ENCODE results near the gene EGFL6. TPM values are rescaled to one million over a fixed set of nuclear protein-coding genes. Genes with fewer than 3 reads are reported as not detected.
A peak's percentile ranks its signal among the peaks of the same experiment; 100 is the strongest.

EGFL6 gene
- polyA plus RNA-seq, 3 donors from 2014 or later: not detected

DNA sequence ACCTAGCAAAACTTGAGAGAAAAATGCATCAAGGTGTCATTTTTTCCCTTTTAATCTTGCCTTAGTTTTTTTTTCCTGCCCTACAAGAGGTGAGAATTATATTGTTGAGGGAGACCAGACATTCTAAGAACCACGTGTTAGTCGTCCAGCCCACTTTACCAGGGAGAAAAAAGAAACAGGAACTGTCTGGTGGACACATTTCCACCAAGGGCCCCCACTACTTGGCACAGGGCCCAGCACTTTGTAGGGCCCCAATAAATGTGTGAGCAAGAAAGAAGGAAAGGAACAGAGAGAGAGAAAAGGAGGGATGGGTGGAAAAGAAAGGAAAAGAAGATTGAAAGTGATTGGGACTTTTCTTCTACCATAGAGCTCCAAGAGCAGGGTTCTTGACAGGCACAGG is 3.9 kb upstream of the EGFL6 start:
- Mint-ChIP-seq H3K36me3 (no peaks in the 10 kb centered on the region), H3K4me3 (no peak overlapping the region), H3K9me3 (peaks cover 0 to 1% (median 0%) of the 10 kb centered on the region in 6 donors), H3K27me3 (ENCODE audit: low read depth in 3 of 3) (peaks cover 3 to 15% (median 9%) of the 10 kb centered on the region in 3 donors), H3K27ac (no peak overlapping the region), H3K4me1 (no peaks in the 10 kb centered on the region)
- DNase-seq: no peak

DNA sequence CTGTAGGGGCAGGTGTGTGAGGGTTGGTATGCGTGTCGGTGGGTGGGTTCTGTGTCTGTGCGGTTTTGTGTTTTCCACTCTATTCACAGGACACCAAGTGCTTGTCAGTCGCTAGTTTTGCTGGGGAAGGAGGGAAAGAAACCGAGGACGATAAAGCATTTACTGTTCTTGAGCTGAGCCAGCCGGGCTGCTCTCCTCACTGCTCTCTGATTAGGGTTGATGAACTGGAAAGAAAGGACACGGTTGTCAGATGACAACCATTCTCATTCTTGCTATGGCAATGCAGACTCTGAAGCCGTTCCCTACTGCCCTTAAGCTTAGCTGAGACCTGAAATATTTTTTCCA is 832 bp downstream of the EGFL6 start:
- Mint-ChIP-seq H3K4me1 (no peaks in the 10 kb centered on the region), H3K36me3 (no peaks in the 10 kb centered on the region), H3K4me3 (peak overlapping the region in 2 of 5 donors; percentile 20 to 44), H3K27me3 (ENCODE audit: low read depth in 3 of 3) (peaks cover 3 to 26% (median 12%) of the 10 kb centered on the region in 3 donors), H3K9me3 (peaks cover 0 to 1% (median 0%) of the 10 kb centered on the region in 6 donors), H3K27ac (no peak overlapping the region)
- DNase-seq: no peak

DNA sequence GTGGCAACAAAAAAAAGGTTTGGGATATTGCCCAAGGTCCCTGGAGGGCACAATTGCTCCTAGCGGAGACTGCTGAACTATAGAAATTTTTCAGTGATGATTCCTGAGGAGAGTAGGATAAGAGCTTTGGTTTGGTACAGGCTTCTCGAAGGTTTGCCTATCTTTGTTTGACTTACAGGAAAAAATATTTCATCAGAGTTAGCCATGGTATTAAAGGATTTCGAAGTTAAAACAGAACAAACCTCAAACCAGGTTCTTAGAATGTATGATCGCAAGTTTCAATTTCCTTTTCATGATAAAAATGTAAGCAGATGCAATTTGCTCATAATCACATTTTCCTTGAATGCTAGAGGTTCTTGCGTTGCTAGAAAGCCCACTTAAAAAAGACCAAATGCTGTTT is 1.7 kb downstream of the EGFL6 start:
- no peak overlapping the region for H3K27ac Mint-ChIP-seq
- H3K9me3 Mint-ChIP-seq: no peaks in the 10 kb centered on the region
- no peaks in the 10 kb centered on the region for H3K4me1 Mint-ChIP-seq
- no peaks in the 10 kb centered on the region for H3K36me3 Mint-ChIP-seq
- H3K27me3 Mint-ChIP-seq (ENCODE audit: low read depth in 3 of 3): peaks cover 3 to 26% (median 12%) of the 10 kb centered on the region in 3 donors
- H3K4me3 Mint-ChIP-seq: no peak overlapping the region
- no peak for DNase-seq

DNA sequence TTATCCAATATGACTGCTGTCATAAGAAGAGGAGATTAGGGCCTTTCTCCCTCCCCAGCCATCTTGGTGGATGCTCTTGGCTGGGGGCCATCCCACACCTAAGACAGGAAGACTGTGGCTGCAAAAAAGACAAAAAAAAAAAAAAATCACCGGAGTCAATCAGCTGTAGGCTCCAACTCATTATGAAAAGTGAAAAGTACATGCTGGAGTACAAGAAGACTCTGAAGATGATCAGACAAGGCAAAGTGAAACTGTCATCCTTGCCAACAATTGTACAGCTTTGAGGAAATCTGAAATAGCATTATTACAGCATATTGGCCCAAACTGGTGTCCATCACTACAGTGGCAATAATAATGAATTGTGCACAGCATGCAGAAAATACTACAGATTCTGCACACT is 5.2 kb downstream of the EGFL6 start:
- H3K4me3 Mint-ChIP-seq: no peak overlapping the region
- peaks cover 0 to under 1% (median 0%) of the 10 kb centered on the region in 6 donors for H3K9me3 Mint-ChIP-seq
- H3K27ac Mint-ChIP-seq: no peak overlapping the region
- no peaks in the 10 kb centered on the region for H3K4me1 Mint-ChIP-seq
- H3K36me3 Mint-ChIP-seq: no peaks in the 10 kb centered on the region
- peaks cover 3 to 28% (median 4%) of the 10 kb centered on the region in 3 donors for H3K27me3 Mint-ChIP-seq (ENCODE audit: low read depth in 3 of 3)
- DNase-seq: no peak

DNA sequence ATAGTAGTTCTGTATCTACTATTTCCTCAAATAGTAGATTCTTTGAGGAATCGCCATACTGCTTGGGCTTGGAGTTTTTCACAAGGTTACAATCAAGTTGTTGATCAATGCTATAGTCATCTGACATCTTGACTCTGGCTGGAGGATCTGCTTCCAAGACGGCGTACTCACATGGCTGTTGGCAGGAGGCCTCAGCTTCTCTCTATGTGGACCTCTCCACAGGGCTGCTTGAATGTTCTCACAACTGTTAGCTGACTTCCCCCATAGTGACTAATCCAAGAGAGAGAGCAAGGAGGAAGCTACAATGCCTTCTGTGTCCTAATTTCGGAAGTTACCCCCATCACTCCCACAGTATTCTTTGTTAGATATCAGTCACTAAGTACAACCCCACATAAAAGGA is 10.3 kb downstream of the EGFL6 start:
- H3K27me3 Mint-ChIP-seq (ENCODE audit: low read depth in 3 of 3): peaks cover 3 to 19% (median 7%) of the 10 kb centered on the region in 3 donors

DNA sequence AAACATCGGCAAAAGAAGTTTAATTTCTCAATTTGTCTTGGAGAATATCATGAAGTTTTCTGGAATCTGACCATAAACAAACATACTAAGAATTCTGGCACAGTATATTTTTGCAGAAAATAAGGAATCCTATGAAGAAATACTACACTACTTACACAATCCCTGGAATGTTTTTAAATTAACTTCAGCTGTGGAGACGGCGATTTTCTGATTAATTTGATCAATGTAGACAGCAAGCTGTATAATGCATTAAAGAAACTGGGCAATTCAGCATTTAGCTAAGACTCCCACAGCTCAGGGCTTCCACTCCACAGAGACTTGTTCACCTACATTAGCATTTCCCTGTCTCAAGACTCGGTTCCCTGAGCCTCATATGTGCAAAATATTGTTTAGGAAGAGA is 12.2 kb downstream of the EGFL6 start:
- Mint-ChIP-seq H3K27ac (no peak overlapping the region), H3K4me3 (no peak overlapping the region), H3K9me3 (peaks cover 0 to 2% (median 0%) of the 10 kb centered on the region in 6 donors), H3K27me3 (ENCODE audit: low read depth in 3 of 3) (peaks cover 2 to 18% (median 7%) of the 10 kb centered on the region in 3 donors), H3K36me3 (no peaks in the 10 kb centered on the region), H3K4me1 (no peaks in the 10 kb centered on the region)
- no peak for DNase-seq

More for the DNA sequence above, 10.3 kb downstream of the EGFL6 start:
- DNase-seq: no peak
- no peaks in the 10 kb centered on the region for H3K4me1 Mint-ChIP-seq
- H3K36me3 Mint-ChIP-seq: no peaks in the 10 kb centered on the region
- no peak overlapping the region for H3K4me3 Mint-ChIP-seq
- no peak overlapping the region for H3K27ac Mint-ChIP-seq
- H3K9me3 Mint-ChIP-seq: peaks cover 0 to 2% (median 0%) of the 10 kb centered on the region in 6 donors

DNA sequence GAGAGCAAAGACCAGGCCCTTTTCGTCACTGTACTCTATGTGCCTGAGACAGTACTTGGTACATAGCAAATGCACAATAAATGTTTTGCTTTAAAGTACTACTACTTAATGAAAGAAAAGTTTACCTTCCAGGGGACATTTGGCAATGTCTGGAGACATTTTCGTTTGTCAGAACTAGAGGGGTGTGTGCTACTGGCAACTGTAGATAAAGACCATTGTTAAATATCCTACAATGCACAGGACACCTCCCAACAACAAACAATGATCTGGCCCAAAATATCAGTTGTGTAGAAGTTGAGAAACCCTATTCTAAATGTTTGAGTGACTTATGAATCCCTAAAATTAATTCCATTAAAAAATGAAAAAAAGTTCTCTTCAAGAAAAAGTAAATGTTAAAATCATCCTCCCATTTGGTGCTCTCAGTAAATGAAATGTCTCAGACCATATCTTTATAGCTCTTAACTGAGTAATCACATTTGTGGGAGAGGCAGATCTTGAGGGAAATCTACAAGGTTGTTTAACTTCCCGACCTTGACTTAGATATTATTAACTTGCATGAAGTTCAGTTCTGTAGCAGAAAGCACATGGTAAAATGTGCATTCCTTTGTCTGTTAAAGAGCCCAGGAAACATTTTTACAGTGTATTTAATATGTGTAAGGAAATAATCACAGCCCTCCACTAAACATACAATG is 18.5 kb downstream of the EGFL6 start:
- Mint-ChIP-seq H3K27me3 (ENCODE audit: low read depth in 3 of 3) (peaks cover 2 to 25% (median 3%) of the 10 kb centered on the region in 3 donors), H3K36me3 (no peaks in the 10 kb centered on the region), H3K4me1 (no peaks in the 10 kb centered on the region), H3K4me3 (no peak overlapping the region), H3K9me3 (peaks cover 0 to 2% (median 0%) of the 10 kb centered on the region in 6 donors), H3K27ac (no peak overlapping the region)
- no peak for DNase-seq

DNA sequence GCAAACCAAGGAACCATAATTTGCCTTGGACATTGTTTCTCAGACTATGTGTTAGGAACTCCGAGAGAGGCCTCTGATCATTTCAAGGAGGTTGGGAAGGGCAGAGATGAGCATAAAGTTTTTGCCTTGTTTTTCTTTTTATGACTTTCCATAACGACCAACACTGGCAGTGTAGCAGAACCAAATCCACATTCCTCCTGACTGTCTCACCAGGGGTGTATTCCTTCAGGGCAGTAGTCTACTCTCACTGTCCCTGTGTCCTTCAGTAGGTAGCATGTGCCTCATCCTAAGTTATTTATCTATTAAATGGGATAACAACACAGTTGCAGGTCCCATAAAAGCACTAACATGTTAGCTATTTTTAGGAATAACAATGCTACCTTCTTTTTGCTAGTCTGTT is 20.8 kb downstream of the EGFL6 start:
- no peak for DNase-seq
- H3K36me3 Mint-ChIP-seq: no peaks in the 10 kb centered on the region
- H3K9me3 Mint-ChIP-seq: no peaks in the 10 kb centered on the region
- no peak overlapping the region for H3K4me3 Mint-ChIP-seq
- peaks cover 1 to 23% (median 7%) of the 10 kb centered on the region in 3 donors for H3K27me3 Mint-ChIP-seq (ENCODE audit: low read depth in 3 of 3)
- no peak overlapping the region for H3K27ac Mint-ChIP-seq
- H3K4me1 Mint-ChIP-seq: no peaks in the 10 kb centered on the region

DNA sequence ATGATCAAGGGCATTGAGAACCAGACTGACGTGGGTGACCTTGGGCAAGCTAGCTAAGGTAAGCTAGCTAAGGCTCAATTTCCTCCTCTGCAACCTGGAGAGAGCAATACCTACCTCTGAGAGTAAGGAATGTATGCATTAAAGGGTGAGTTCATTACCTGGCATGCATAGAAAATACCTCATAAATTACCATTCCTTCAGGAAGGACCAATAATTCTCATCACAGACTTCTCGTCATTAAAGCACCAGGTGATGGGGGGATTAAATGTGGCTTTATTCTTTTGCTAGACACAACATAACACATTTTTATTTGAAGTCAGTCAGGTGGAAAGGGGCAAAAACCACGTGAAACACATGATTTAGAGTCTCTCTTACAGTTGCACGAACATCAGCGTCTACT is 21.5 kb downstream of the EGFL6 start:
- Mint-ChIP-seq H3K27me3 (ENCODE audit: low read depth in 3 of 3) (peaks cover 1 to 23% (median 7%) of the 10 kb centered on the region in 3 donors), H3K9me3 (no peaks in the 10 kb centered on the region), H3K4me1 (no peaks in the 10 kb centered on the region), H3K4me3 (no peak overlapping the region), H3K27ac (no peak overlapping the region), H3K36me3 (no peaks in the 10 kb centered on the region)
- no peak for DNase-seq

DNA sequence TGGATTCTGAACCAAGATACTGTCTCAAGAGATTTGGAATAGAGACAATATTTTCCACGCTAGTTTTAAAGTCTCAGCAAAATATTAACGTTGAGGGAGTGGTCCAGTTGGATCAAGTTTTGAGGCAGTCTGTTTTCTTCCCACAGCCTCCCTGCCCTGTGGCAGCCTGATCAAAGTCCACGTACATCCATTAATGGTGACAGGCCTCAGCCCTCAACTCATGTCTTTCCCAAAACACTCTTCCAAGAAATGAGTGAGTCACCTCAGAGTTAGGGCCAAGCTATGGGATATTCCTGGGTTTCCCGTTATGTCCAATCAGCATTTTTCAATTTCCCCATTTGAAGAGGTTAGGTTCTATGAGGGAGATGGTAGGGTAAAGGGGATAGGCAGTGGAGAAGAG is 28.5 kb downstream of the EGFL6 start:
- H3K4me1 Mint-ChIP-seq: no peaks in the 10 kb centered on the region
- no peak for DNase-seq
- no peak overlapping the region for H3K27ac Mint-ChIP-seq
- no peak overlapping the region for H3K4me3 Mint-ChIP-seq
- H3K9me3 Mint-ChIP-seq: no peaks in the 10 kb centered on the region
- H3K36me3 Mint-ChIP-seq: no peaks in the 10 kb centered on the region
- H3K27me3 Mint-ChIP-seq (ENCODE audit: low read depth in 3 of 3): peaks cover 0 to 15% (median 5%) of the 10 kb centered on the region in 3 donors

DNA sequence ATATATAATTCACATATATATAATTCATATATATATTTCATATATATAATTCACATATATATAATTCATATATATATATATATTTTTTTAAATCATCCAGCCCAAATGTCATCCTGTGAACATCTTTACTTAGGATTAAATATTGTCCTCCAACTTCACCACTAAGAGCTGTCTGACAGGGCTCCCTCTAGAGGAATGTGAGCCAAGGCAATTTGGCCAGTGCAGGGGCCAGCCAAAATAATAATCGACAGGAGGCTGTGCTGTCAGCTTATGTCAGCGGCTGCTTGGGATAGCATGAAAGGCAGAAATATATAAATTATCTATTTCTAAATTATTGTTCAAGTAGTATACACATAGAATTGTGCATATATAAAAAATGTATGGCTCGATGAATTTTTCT is 29.5 kb downstream of the EGFL6 start:
- Mint-ChIP-seq H3K36me3 (no peaks in the 10 kb centered on the region), H3K4me3 (no peak overlapping the region), H3K27me3 (ENCODE audit: low read depth in 3 of 3) (peaks cover 0 to 15% (median 4%) of the 10 kb centered on the region in 3 donors), H3K27ac (no peak overlapping the region), H3K4me1 (no peaks in the 10 kb centered on the region), H3K9me3 (no peaks in the 10 kb centered on the region)
- no peak for DNase-seq

DNA sequence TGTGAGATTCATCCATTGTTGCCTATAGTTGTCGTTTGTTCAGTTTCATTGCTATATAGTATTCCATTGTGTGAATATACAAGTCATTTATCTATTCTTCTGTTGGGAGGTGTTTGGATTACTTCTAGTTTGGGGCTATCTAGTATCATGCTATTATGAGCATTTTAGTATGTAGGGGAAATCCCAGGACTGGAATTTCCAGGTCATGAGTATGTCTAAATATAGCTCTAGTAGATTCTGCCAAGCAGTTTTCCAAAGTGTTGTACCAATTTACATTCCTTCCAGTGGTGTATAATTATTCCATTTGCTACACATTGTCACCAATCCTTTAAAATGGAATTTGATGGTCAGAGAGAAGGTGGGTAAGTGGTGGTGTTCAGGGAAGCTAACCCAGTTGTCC is 30.1 kb downstream of the EGFL6 start:
- H3K9me3 Mint-ChIP-seq: no peaks in the 10 kb centered on the region
- H3K36me3 Mint-ChIP-seq: no peaks in the 10 kb centered on the region
- H3K27me3 Mint-ChIP-seq (ENCODE audit: low read depth in 3 of 3): peaks cover 0 to 15% (median 4%) of the 10 kb centered on the region in 3 donors
- no peak overlapping the region for H3K4me3 Mint-ChIP-seq
- no peak overlapping the region for H3K27ac Mint-ChIP-seq
- no peaks in the 10 kb centered on the region for H3K4me1 Mint-ChIP-seq
- DNase-seq: no peak

DNA sequence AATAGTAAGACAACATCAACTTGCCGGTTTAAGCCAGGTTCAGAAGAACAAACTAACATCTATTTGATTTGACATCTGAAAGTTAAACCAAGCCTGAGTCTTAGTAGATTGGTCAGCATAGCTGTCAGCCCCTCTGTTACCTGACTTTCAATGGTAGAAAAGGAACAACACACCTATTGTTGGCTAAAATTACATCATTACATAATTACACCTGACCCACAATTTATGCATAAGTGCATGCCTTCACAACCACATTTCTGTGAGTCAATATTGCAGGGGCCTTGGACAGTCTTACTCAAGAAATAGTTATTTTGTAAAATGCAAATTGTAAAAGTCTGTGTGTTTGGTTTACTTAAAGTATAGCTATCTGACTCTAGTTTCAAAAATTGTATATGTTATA is 36.2 kb downstream of the EGFL6 start:
- Mint-ChIP-seq H3K4me3 (no peak overlapping the region), H3K9me3 (no peaks in the 10 kb centered on the region), H3K27ac (no peak overlapping the region), H3K27me3 (ENCODE audit: low read depth in 3 of 3) (peaks cover 2 to 7% (median 4%) of the 10 kb centered on the region in 3 donors), H3K36me3 (no peaks in the 10 kb centered on the region), H3K4me1 (no peaks in the 10 kb centered on the region)
- no peak for DNase-seq

DNA sequence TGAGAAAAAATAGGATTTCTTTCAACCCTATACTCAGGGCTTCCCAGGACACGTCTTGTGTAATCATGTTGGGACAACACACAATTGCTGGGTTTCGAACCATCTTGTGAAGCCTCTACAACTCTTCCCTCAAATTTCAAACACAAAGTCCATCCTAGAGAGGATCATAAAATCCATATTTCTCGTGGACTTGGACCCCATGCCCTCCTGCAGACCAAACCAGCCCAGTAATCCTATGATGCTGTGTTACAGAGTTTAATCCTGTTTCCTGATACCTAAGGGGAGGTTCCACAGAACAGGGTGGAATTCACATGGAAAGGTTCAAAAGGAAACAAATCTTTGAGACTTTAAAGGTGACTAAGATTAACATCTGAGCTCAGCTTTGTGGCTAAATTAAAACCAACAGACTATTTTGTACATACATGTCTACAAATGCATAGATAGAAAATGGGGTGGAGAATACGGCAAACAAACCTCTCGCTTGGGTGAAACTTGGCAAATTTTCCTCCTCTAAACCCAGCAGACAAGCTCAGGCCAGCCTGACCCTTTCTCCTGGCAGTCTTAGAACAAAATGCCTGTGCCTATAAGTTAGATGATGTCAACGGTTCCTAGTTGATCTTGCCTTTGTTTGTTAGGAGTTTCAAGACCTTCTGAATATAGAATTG is 38.1 kb downstream of the EGFL6 start:
- no peak overlapping the region for H3K27ac Mint-ChIP-seq
- H3K27me3 Mint-ChIP-seq (ENCODE audit: low read depth in 3 of 3): peaks cover 2 to 4% (median 2%) of the 10 kb centered on the region in 3 donors
- DNase-seq: no peak
- no peaks in the 10 kb centered on the region for H3K4me1 Mint-ChIP-seq
- no peak overlapping the region for H3K4me3 Mint-ChIP-seq
- H3K36me3 Mint-ChIP-seq: no peaks in the 10 kb centered on the region
- H3K9me3 Mint-ChIP-seq: no peaks in the 10 kb centered on the region

DNA sequence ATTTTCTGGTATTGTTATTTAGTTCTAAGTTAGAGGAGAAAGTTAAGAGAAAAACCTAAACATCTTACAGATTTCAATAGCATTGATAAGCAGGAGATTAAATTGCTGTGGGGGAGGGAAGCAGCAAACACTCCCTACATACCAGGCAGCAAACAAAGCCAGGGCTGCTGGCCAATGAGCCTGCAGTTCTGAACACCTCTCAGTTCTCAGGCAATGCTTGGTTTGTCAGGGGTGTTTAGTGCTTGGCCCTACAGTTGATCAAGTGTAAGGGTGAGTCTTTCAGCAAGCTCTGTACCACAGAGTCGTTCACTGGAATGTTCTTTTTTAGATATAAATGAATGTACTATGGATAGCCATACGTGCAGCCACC is 38.6 kb downstream of the EGFL6 start:
- H3K27ac Mint-ChIP-seq: no peak overlapping the region
- H3K4me3 Mint-ChIP-seq: no peak overlapping the region
- no peaks in the 10 kb centered on the region for H3K36me3 Mint-ChIP-seq
- no peaks in the 10 kb centered on the region for H3K9me3 Mint-ChIP-seq
- DNase-seq: no peak
- H3K27me3 Mint-ChIP-seq (ENCODE audit: low read depth in 3 of 3): peaks cover 2 to 4% (median 2%) of the 10 kb centered on the region in 3 donors
- no peaks in the 10 kb centered on the region for H3K4me1 Mint-ChIP-seq

Measured in immature natural killer cell (primary cell).